ENCODE measurements around the gene RAPGEF3. TPM values are rescaled to one million over a fixed set of nuclear protein-coding genes. Genes with fewer than 3 reads are reported as not detected.

Gene RAPGEF3
- total RNA-seq, 1 experiment from 2014 or later, result 5.7 TPM

DNA sequence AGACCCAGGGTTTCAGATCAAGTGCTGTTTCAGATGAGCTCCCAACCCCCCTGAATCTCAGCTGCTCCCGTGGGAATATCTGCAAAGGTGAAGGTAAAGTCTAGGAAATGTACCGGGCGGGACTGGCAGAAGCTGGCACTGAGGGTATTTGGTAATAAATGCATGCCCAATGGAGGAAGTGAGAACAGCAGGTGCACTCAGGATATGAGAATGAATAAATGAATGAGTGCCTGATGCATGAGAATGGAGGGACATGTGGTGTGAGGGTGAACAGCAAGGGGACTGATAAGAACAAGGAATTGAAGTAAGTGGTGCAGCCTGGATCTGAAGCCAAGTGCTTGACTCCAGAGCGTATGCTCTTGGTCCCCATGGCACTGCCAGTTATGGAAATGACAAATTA lies 11.6 kb downstream of the RAPGEF3 start:
- ChIA-PET POLR2A (ENCODE audit: unreplicated experiment) (no interaction called here), CTCF (no interaction called here)
- H3K9me3 ChIP-seq (ENCODE audit: insufficient read depth, low read depth), result no peaks in the 10 kb centered on the region
- H3K27me3 ChIP-seq (ENCODE audit: insufficient read depth, low read depth), result no peaks in the 10 kb centered on the region
- no peaks in the 10 kb centered on the region for H4K20me1 ChIP-seq (ENCODE audit: insufficient read depth)
- peaks cover 18% of the 10 kb centered on the region for H3F3A ChIP-seq (ENCODE audit: insufficient read depth, low read depth)
- no peak overlapping the region for H2AFZ ChIP-seq
- H3K9me2 ChIP-seq (ENCODE audit: insufficient read depth), result no peaks in the 10 kb centered on the region
- peaks cover 21% of the 10 kb centered on the region for H3K4me1 ChIP-seq (replicated peaks; ENCODE audit: insufficient read depth)
- H3K4me3 ChIP-seq, result no peak overlapping the region
- H3K79me2 ChIP-seq (ENCODE audit: low read depth), result no peaks in the 10 kb centered on the region
- peak in 1 of 2 experiments; percentile 40 for DNase-seq
- intact Hi-C loops (cut with micrococcal nuclease; ENCODE audit: unreplicated experiment), result no loop called here
- no peaks in the 10 kb centered on the region for H3K36me3 ChIP-seq (ENCODE audit: low read depth)
- no TSS peak for BruUV-seq (replicated peaks)
- no peak overlapping the region for H3K4me2 ChIP-seq
- no peak overlapping the region for H3K27ac ChIP-seq
- TF ChIP-seq CTCF (conservative IDR thresholded peaks at IDR 0.05) (no peak), EZH2 (IDR thresholded peaks at IDR 0.05; ENCODE audit: low read depth) (no peak)

DNA sequence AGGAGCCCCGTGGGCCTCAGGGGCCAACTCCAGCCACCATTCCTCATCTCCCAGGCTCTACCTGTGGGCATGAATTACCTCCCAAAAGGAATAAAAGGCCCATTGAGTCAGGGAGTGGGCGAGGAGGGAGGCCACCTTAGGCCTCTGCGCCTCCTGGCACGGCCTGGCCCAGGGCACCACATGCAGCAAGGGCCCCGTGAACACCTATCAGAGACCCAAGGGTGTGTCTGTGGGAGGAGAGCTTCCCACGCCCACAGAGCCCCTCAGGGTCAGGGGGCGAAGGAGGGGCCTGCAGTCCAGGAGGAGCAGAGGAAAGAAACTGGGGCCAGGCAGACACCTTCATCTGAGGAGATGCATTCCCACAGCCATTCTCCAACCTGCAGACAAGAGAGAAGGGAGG lies 12.2 kb downstream of the RAPGEF3 start:
- no peaks in the 10 kb centered on the region for H3K9me2 ChIP-seq (ENCODE audit: insufficient read depth)
- no peak overlapping the region for H3K4me2 ChIP-seq
- H3F3A ChIP-seq (ENCODE audit: insufficient read depth, low read depth), result peaks cover 17% of the 10 kb centered on the region
- BruUV-seq (replicated peaks), result no TSS peak
- ChIA-PET CTCF (no interaction called here), POLR2A (ENCODE audit: unreplicated experiment) (no interaction called here)
- H2AFZ ChIP-seq, result no peak overlapping the region
- no peaks in the 10 kb centered on the region for H3K36me3 ChIP-seq (ENCODE audit: low read depth)
- no peaks in the 10 kb centered on the region for H3K9me3 ChIP-seq (ENCODE audit: insufficient read depth, low read depth)
- peaks cover 19% of the 10 kb centered on the region for H3K4me1 ChIP-seq (replicated peaks; ENCODE audit: insufficient read depth)
- no peaks in the 10 kb centered on the region for H3K79me2 ChIP-seq (ENCODE audit: low read depth)
- no peak for TF ChIP-seq EZH2 (IDR thresholded peaks at IDR 0.05; ENCODE audit: low read depth)
- no peak for TF ChIP-seq CTCF (conservative IDR thresholded peaks at IDR 0.05)
- no peak for DNase-seq
- no peak overlapping the region for H3K4me3 ChIP-seq
- intact Hi-C loops (cut with micrococcal nuclease; ENCODE audit: unreplicated experiment), result no loop called here
- no peak overlapping the region for H3K27ac ChIP-seq
- no peaks in the 10 kb centered on the region for H3K27me3 ChIP-seq (ENCODE audit: insufficient read depth, low read depth)
- no peaks in the 10 kb centered on the region for H4K20me1 ChIP-seq (ENCODE audit: insufficient read depth)

DNA sequence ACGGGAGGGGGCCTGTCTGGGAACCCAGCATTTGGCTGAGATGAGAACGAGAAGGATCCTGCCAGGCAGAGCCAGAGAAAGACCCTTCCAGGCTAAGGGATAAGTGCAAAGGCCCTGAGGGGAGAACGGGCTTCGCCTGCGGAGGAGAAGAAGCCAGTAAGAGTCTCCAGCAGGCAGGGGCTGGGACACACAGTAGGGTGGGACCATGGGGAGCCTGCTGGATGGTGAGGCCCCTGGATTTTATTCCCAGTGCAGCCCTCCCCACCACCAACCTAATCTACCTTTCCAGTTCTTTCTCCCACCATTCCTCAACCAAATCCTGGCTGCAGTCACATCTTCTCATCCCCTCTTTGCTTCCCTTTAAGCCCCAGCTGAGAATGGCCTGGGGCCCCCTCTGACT lies 12.6 kb downstream of the RAPGEF3 start:
- H3K9me2 ChIP-seq (ENCODE audit: insufficient read depth), result no peaks in the 10 kb centered on the region
- no TSS peak for BruUV-seq (replicated peaks)
- H3K27ac ChIP-seq, result no peak overlapping the region
- CTCF ChIA-PET, result no interaction called here
- no peaks in the 10 kb centered on the region for H3K79me2 ChIP-seq (ENCODE audit: low read depth)
- intact Hi-C loops (cut with micrococcal nuclease; ENCODE audit: unreplicated experiment), result no loop called here
- no peaks in the 10 kb centered on the region for H3K27me3 ChIP-seq (ENCODE audit: insufficient read depth, low read depth)
- H3K4me1 ChIP-seq (replicated peaks; ENCODE audit: insufficient read depth), result peaks cover 18% of the 10 kb centered on the region
- H3K4me2 ChIP-seq, result no peak overlapping the region
- H4K20me1 ChIP-seq (ENCODE audit: insufficient read depth), result no peaks in the 10 kb centered on the region
- H3F3A ChIP-seq (ENCODE audit: insufficient read depth, low read depth), result peaks cover 13% of the 10 kb centered on the region
- H3K9me3 ChIP-seq (ENCODE audit: insufficient read depth, low read depth), result no peaks in the 10 kb centered on the region
- POLR2A ChIA-PET (ENCODE audit: unreplicated experiment), result no interaction called here
- H3K36me3 ChIP-seq (ENCODE audit: low read depth), result no peaks in the 10 kb centered on the region
- DNase-seq, result no peak
- no peak for TF ChIP-seq CTCF (conservative IDR thresholded peaks at IDR 0.05)
- TF ChIP-seq EZH2 (IDR thresholded peaks at IDR 0.05; ENCODE audit: low read depth), result no peak
- no peak overlapping the region for H2AFZ ChIP-seq
- no peak overlapping the region for H3K4me3 ChIP-seq

Data from PC-9 (cell line).